ENCODE data around the gene RNF135. TPM values are rescaled to one million over a fixed set of nuclear protein-coding genes. Genes with fewer than 3 reads are reported as not detected.

The RNF135 gene
- total RNA-seq, 2 experiments from 2014 or later, result 0.29 TPM; not detected in 1

GRCh38 chr17:30997842-30998241 lies 27.0 kb downstream of the RNF135 start:
- no peaks in the 10 kb centered on the region for H4K20me1 ChIP-seq (ENCODE audit: insufficient read depth, low read length)
- POLR2A ChIA-PET, result interaction anchor here (0.6 kb wide), 1 partner anchor 1423 kb away, joined by 4 read pairs; no protein-coding TSS in a partner anchor
- TF ChIP-seq EZH2phosphoT487 (IDR thresholded peaks at IDR 0.05; ENCODE audit: borderline replicate concordance, low read depth, low read length), result no peak
- TF ChIP-seq, protein P1, sequence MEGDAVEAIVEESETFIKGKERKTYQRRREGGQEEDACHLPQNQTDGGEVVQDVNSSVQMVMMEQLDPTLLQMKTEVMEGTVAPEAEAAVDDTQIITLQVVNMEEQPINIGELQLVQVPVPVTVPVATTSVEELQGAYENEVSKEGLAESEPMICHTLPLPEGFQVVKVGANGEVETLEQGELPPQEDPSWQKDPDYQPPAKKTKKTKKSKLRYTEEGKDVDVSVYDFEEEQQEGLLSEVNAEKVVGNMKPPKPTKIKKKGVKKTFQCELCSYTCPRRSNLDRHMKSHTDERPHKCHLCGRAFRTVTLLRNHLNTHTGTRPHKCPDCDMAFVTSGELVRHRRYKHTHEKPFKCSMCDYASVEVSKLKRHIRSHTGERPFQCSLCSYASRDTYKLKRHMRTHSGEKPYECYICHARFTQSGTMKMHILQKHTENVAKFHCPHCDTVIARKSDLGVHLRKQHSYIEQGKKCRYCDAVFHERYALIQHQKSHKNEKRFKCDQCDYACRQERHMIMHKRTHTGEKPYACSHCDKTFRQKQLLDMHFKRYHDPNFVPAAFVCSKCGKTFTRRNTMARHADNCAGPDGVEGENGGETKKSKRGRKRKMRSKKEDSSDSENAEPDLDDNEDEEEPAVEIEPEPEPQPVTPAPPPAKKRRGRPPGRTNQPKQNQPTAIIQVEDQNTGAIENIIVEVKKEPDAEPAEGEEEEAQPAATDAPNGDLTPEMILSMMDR (conservative IDR thresholded peaks at IDR 0.05; ENCODE audit: low read length), result no peak

DNA sequence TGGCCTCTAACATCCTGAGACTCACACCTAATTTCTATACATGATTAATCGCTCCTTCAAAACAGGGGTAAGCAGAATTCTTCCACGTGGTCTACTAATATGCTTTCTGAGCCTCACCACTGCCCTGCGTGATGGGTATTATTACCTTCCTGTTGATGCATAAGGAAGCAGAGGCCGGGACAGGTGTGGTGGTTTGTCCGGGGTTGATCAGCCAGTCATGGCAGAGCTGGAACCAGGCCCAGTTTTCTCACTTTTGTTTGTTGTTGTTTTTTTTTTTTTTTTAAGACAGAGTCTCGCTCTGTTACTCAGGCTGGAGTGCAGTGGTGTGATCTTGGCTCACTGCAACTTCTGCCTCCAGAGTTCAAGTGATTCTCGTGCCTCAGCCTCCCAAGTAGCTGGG lies 31.2 kb downstream of the RNF135 start:
- POLR2A ChIA-PET, result no interaction called here
- no TSS peak for BruUV-seq (replicated peaks)

More at GRCh38 chr17:30997842-30998241, 27.0 kb downstream of the RNF135 start:
- Histone ChIP-seq H3K4me3 (ENCODE audit: low read depth, low read length, poor library complexity, severe bottlenecking) (no peak overlapping the region), H2AFZ (ENCODE audit: low read length) (no peak overlapping the region), H3K4me1 (ENCODE audit: insufficient read depth, low read length, poor library complexity, severe bottlenecking) (no peaks in the 10 kb centered on the region), H3K36me3 (ENCODE audit: insufficient read depth, low read length) (no peaks in the 10 kb centered on the region), H3K9me2 (ENCODE audit: insufficient read depth, low read length) (no peaks in the 10 kb centered on the region), H3K27ac (ENCODE audit: low read depth, low read length, poor library complexity, severe bottlenecking) (no peak overlapping the region), H3K79me2 (ENCODE audit: insufficient read depth, low read depth, low read length) (no peaks in the 10 kb centered on the region), H3K4me2 (ENCODE audit: low read length) (no peak overlapping the region), H3K9me3 (ENCODE audit: low read length) (no peaks in the 10 kb centered on the region)
- intact Hi-C loops (cut with micrococcal nuclease; ENCODE audit: unreplicated experiment), result no loop called here
- CTCF ChIA-PET (ENCODE audit: unreplicated experiment), result no interaction called here
- DNase-seq (ENCODE audit: low spot score), result no peak
- BruUV-seq (replicated peaks), result no TSS peak

DNA sequence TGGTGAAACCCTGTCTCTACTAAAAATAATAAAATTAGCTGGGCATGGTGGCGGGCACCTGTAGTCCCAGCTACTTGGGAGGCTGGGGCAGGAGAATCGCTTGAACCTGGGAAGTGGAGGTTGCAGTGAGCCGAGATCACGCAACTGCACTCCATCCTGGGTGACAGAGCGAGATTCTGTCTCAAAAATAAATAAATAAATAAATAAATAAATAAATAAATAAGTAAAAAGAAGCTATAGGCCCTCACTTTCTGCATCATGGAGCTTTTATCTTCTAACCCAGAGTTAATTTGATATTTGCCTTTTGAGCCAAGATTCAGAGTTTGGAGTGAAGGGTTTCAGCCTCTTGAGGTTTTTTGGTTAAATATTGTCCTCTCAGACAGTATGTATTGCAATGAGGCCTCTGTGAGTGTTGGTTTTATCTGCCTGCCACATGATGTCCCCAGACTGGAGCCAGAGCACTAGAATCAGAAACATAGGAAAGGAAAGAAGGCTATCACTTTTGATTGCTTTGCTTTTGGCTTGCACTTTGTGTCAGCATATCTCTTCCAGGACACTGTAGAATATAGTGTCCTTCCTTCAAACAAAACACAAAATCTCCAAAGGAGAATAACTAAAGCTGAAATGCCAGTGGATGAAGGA lies 32.5 kb downstream of the RNF135 start:
- H3K79me2 ChIP-seq (ENCODE audit: insufficient read depth, low read depth, low read length), result no peaks in the 10 kb centered on the region
- H3K4me3 ChIP-seq (ENCODE audit: low read depth, low read length, poor library complexity, severe bottlenecking), result no peak overlapping the region
- H3K9me3 ChIP-seq (ENCODE audit: low read length), result no peaks in the 10 kb centered on the region
- CTCF ChIA-PET (ENCODE audit: unreplicated experiment), result no interaction called here
- no peak overlapping the region for H3K27ac ChIP-seq (ENCODE audit: low read depth, low read length, poor library complexity, severe bottlenecking)
- H3K4me1 ChIP-seq (ENCODE audit: insufficient read depth, low read length, poor library complexity, severe bottlenecking), result no peaks in the 10 kb centered on the region
- no peaks in the 10 kb centered on the region for H3K9me2 ChIP-seq (ENCODE audit: insufficient read depth, low read length)
- no peak for DNase-seq (ENCODE audit: low spot score)
- H3K36me3 ChIP-seq (ENCODE audit: insufficient read depth, low read length), result no peaks in the 10 kb centered on the region
- no TSS peak for BruUV-seq (replicated peaks)
- intact Hi-C loops (cut with micrococcal nuclease; ENCODE audit: unreplicated experiment), result no loop called here
- H4K20me1 ChIP-seq (ENCODE audit: insufficient read depth, low read length), result no peaks in the 10 kb centered on the region
- TF ChIP-seq EZH2phosphoT487 (IDR thresholded peaks at IDR 0.05; ENCODE audit: borderline replicate concordance, low read depth, low read length), result no peak
- TF ChIP-seq, protein P1 (conservative IDR thresholded peaks at IDR 0.05; ENCODE audit: low read length), result no peak
- no peak overlapping the region for H3K4me2 ChIP-seq (ENCODE audit: low read length)
- H2AFZ ChIP-seq (ENCODE audit: low read length), result no peak overlapping the region
- POLR2A ChIA-PET, result no interaction called here

More for the DNA sequence above, 31.2 kb downstream of the RNF135 start:
- no peak for DNase-seq (ENCODE audit: low spot score)
- H3K79me2 ChIP-seq (ENCODE audit: insufficient read depth, low read depth, low read length), result no peaks in the 10 kb centered on the region
- no peaks in the 10 kb centered on the region for H3K9me2 ChIP-seq (ENCODE audit: insufficient read depth, low read length)
- no peak overlapping the region for H2AFZ ChIP-seq (ENCODE audit: low read length)
- CTCF ChIA-PET (ENCODE audit: unreplicated experiment), result no interaction called here
- intact Hi-C loops (cut with micrococcal nuclease; ENCODE audit: unreplicated experiment), result no loop called here
- TF ChIP-seq EZH2phosphoT487 (IDR thresholded peaks at IDR 0.05; ENCODE audit: borderline replicate concordance, low read depth, low read length), result no peak
- TF ChIP-seq, protein P1 (conservative IDR thresholded peaks at IDR 0.05; ENCODE audit: low read length), result no peak
- H3K4me2 ChIP-seq (ENCODE audit: low read length), result no peak overlapping the region
- no peak overlapping the region for H3K27ac ChIP-seq (ENCODE audit: low read depth, low read length, poor library complexity, severe bottlenecking)
- no peaks in the 10 kb centered on the region for H3K36me3 ChIP-seq (ENCODE audit: insufficient read depth, low read length)
- no peak overlapping the region for H3K4me3 ChIP-seq (ENCODE audit: low read depth, low read length, poor library complexity, severe bottlenecking)
- no peaks in the 10 kb centered on the region for H4K20me1 ChIP-seq (ENCODE audit: insufficient read depth, low read length)
- no peaks in the 10 kb centered on the region for H3K9me3 ChIP-seq (ENCODE audit: low read length)
- H3K4me1 ChIP-seq (ENCODE audit: insufficient read depth, low read length, poor library complexity, severe bottlenecking), result no peaks in the 10 kb centered on the region

All from OCI-LY7 (cell line).